Body of pancreas (tissue), 4 donors: ENCODE results near the gene ARHGAP1. TPM values are rescaled to one million over a fixed set of nuclear protein-coding genes. Genes with fewer than 3 reads are reported as not detected.

Experiments
- ATAC-seq: fragments of 150-250 bp; one replicate; pipeline ENCODE4 v1.9.1; 2016
- DNase-seq, 4 donors: peaks; one replicate each; pipeline ENCODE4 v3.0.0-alpha.2; 2019
- H3K27ac ChIP-seq, 4 donors: fragments of 200-600 bp; sonication (generic); 1 replicate in 3 of 4; 2 replicates in 1 of 4; pipeline versions ENCODE4 v1.5.1 to v1.6.1; 2016 to 2019; ENCODE audit warnings: mild to moderate bottlenecking in 1 of 4, mixed read lengths in 1 of 4, moderate library complexity in 1 of 4
- H3K27me3 ChIP-seq, 2 donors: fragments of 200-600 bp; sonication (generic); one replicate each; pipeline ENCODE4 v1.6.0; 2016; ENCODE audit warnings: mild to moderate bottlenecking in 1 of 2
- H3K36me3 ChIP-seq, 2 donors: fragments of 200-600 bp; sonication (generic); replicated peaks in 1 of 2; 2 replicates each; pipeline ENCODE4 v1.5.1; 2016; ENCODE audit warnings: low read depth in 2 of 2; ENCODE audit not compliant: insufficient read depth in 1 of 2
- H3K4me1 ChIP-seq: fragments of 200-600 bp; sonication (generic); one replicate; pipeline ENCODE4 v1.6.0; 2016
- H3K4me3 ChIP-seq, 2 donors: fragments of 200-600 bp; sonication (generic); 1 replicate in 1 of 2; 2 replicates in 1 of 2; pipeline ENCODE4 v1.5.1; 2016 to 2019
- H3K9me3 ChIP-seq, 3 donors: fragments of 200-600 bp; sonication (generic); 1 replicate in 2 of 3; 2 replicates in 1 of 3; pipeline ENCODE4 v1.5.1; 2016
- POLR2A ChIP-seq, 3 donors: fragments of 450-650 bp; IDR thresholded peaks; one replicate each; pipeline ENCODE4 v1.6.1; 2016; ENCODE audit warnings: antibody characterized with exemption in 3 of 3, mild to moderate bottlenecking in 2 of 3
- WGBS, 2 donors: methylation state at CpG; one replicate each; pipeline ENCODE4 v1.1.5; 2017; 5-methylcytosine and 5-hydroxymethylcytosine counted together
- intact Hi-C: fragments of 100-400 bp; cut with DNase I; formaldehyde crosslinking; loops from one replicate; pipeline ENCODE4 v1.15.1; 2023
- total RNA-seq, 2 donors: library from RNA; depleted of rRNA; stranded (reverse); fragments of >200 nt; gene quantifications; one replicate each; pipeline ENCODE4 v1.1.0, GENCODE V29; 2016
- TF ChIP-seq, protein P1 (sequence below), 7 experiments: fragments of 450-650 bp in 4 of 7; fragments of 200-600 bp in 3 of 7; sonication (generic) in 3 of 7; IDR thresholded peaks; one replicate each; pipeline ENCODE4 v1.5.1; 2016 to 2019; ENCODE audit warnings: antibody characterized with exemption in 7 of 7

Gene ARHGAP1
- total RNA-seq, 2 donors from 2014 or later: 27.8 to 43.5 TPM

DNA sequence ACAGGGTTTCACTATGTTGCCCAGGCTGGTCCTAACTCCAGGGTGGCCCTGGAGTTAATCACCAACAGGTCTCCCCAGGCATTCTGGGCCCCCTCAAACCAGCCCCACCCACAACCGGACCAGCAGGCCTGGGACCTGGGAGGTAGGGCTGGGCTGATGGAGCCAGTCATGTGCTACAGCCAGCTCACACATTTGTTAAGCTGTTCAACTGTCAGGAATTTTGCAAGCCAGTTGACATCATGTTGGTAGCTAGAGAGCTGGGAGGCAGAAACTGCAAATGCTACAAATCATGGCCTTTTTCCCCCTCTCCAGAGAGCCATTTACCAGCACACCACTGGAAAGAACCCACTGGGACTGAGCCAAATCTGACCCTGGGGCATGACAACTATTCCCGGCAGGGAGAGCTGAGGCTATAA, 6.8 kb downstream of the ARHGAP1 start:
- H3K27me3 ChIP-seq: no peaks in the 10 kb centered on the region
- DNase-seq: no peak
- H3K9me3 ChIP-seq: no peaks in the 10 kb centered on the region
- intact Hi-C loops: no loop called here
- H3K27ac ChIP-seq: no peak overlapping the region
- 52 to 82% methylated on average over 2 of the region's 2 CpGs for WGBS, 2 donors
- TF ChIP-seq, protein P1, sequence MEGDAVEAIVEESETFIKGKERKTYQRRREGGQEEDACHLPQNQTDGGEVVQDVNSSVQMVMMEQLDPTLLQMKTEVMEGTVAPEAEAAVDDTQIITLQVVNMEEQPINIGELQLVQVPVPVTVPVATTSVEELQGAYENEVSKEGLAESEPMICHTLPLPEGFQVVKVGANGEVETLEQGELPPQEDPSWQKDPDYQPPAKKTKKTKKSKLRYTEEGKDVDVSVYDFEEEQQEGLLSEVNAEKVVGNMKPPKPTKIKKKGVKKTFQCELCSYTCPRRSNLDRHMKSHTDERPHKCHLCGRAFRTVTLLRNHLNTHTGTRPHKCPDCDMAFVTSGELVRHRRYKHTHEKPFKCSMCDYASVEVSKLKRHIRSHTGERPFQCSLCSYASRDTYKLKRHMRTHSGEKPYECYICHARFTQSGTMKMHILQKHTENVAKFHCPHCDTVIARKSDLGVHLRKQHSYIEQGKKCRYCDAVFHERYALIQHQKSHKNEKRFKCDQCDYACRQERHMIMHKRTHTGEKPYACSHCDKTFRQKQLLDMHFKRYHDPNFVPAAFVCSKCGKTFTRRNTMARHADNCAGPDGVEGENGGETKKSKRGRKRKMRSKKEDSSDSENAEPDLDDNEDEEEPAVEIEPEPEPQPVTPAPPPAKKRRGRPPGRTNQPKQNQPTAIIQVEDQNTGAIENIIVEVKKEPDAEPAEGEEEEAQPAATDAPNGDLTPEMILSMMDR (IDR thresholded peaks at IDR 0.05): no peak
- no peak for TF ChIP-seq POLR2A (IDR thresholded peaks at IDR 0.05)
- ATAC-seq: no peak
- H3K4me1 ChIP-seq: peaks cover 14% of the 10 kb centered on the region
- H3K36me3 ChIP-seq: peaks cover 0 to 10% of the 10 kb centered on the region in 2 donors
- no peak overlapping the region for H3K4me3 ChIP-seq

GRCh38 chr11:46692450-46692849, 8.0 kb downstream of the ARHGAP1 start:
- H3K36me3 ChIP-seq: peaks cover 0 to 10% of the 10 kb centered on the region in 2 donors
- intact Hi-C loops: no loop called here
- no peak for ATAC-seq
- H3K27ac ChIP-seq: no peak overlapping the region
- H3K9me3 ChIP-seq: no peaks in the 10 kb centered on the region
- WGBS, 2 donors: 87 to 96% methylated on average over 4 of the region's 4 CpGs
- no peak for TF ChIP-seq POLR2A (IDR thresholded peaks at IDR 0.05)
- TF ChIP-seq, protein P1 (IDR thresholded peaks at IDR 0.05): no peak
- DNase-seq: no peak
- peaks cover 3% of the 10 kb centered on the region for H3K4me1 ChIP-seq
- no peaks in the 10 kb centered on the region for H3K27me3 ChIP-seq
- H3K4me3 ChIP-seq: no peak overlapping the region

DNA sequence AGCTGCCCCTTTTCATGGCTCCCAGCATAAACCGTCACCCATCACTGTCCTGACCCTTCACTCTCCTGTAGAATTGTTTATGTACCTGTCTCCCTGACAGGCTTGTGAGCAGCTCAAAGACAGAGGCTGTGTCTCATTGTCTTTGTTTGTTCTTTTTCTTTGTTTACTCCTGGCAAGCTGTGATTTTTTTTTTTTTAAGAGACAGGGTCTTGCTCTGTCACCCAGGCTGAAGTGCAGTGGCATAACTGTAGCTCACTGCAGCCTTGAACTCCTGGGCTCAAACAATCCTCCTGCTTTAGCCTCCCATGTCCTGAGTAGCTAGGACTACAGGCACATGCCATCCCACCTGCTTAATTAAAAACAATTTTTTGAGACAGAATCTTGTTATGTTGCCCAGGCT, 9.7 kb downstream of the ARHGAP1 start:
- Histone ChIP-seq H3K27me3 (no peaks in the 10 kb centered on the region), H3K36me3 (peaks cover 0 to 12% of the 10 kb centered on the region in 2 donors), H3K27ac (no peak overlapping the region), H3K9me3 (no peaks in the 10 kb centered on the region), H3K4me3 (no peak overlapping the region), H3K4me1 (no peaks in the 10 kb centered on the region)
- WGBS, 2 donors: 94 to 100% methylated on average over 1 of the region's 1 CpG
- intact Hi-C loops: no loop called here
- DNase-seq (no peak), ATAC-seq (no peak)
- TF ChIP-seq, protein P1 (IDR thresholded peaks at IDR 0.05): no peak
- no peak for TF ChIP-seq POLR2A (IDR thresholded peaks at IDR 0.05)

- TF ChIP-seq, protein P1 (IDR thresholded peaks at IDR 0.05): no peak
- TF ChIP-seq POLR2A (IDR thresholded peaks at IDR 0.05): no peak
- no peak for ATAC-seq
- Histone ChIP-seq H3K4me3 (no peak overlapping the region), H3K4me1 (no peaks in the 10 kb centered on the region), H3K9me3 (no peaks in the 10 kb centered on the region), H3K36me3 (peaks cover 0 to 5% of the 10 kb centered on the region in 2 donors), H3K27ac (no peak overlapping the region), H3K27me3 (no peaks in the 10 kb centered on the region)
- DNase-seq: no peak
- WGBS, 2 donors: 82 to 86% methylated on average over 14 to 15 of the region's 15 CpGs
- intact Hi-C loops: no loop called here
Measured at GRCh38 chr11:46686886-46687795, 13.3 kb downstream of the ARHGAP1 start.
